ENCODE measurements around the gene CARMIL3. TPM values are rescaled to one million over a fixed set of nuclear protein-coding genes. Genes with fewer than 3 reads are reported as not detected.

The CARMIL3 gene
- total RNA-seq, 1 donor: not detected

DNA sequence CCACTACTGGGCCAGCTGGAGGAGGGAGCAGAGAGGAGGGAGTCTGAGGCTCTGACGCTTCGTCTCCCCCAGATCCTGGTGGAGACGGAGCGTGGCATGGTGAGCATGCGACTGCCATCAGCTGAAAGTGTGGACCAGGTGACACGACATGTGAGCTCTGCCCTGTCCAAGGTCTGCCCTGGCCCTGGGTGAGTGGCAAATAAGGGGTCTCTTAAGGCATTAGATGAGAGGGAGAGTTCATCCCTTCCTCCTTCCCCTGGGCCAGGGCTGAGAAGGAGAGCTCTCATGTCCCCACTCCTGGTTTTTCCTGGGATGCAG lies 2.5 kb downstream of the CARMIL3 start:
- TF ChIP-seq, protein P1, sequence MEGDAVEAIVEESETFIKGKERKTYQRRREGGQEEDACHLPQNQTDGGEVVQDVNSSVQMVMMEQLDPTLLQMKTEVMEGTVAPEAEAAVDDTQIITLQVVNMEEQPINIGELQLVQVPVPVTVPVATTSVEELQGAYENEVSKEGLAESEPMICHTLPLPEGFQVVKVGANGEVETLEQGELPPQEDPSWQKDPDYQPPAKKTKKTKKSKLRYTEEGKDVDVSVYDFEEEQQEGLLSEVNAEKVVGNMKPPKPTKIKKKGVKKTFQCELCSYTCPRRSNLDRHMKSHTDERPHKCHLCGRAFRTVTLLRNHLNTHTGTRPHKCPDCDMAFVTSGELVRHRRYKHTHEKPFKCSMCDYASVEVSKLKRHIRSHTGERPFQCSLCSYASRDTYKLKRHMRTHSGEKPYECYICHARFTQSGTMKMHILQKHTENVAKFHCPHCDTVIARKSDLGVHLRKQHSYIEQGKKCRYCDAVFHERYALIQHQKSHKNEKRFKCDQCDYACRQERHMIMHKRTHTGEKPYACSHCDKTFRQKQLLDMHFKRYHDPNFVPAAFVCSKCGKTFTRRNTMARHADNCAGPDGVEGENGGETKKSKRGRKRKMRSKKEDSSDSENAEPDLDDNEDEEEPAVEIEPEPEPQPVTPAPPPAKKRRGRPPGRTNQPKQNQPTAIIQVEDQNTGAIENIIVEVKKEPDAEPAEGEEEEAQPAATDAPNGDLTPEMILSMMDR (IDR thresholded peaks at IDR 0.05; ENCODE audit: insufficient read depth, low read depth, low read length): no peak
- no peak for DNase-seq (ENCODE audit: low read depth)

GRCh38 chr14:24054646-24055045 lies 2.8 kb downstream of the CARMIL3 start:
- DNase-seq (ENCODE audit: low read depth): no peak
- TF ChIP-seq, protein P1 (IDR thresholded peaks at IDR 0.05; ENCODE audit: insufficient read depth, low read depth, low read length): no peak
- no peak overlapping the region for H3K4me3 ChIP-seq (ENCODE audit: low read depth, low read length)

More for the DNA sequence above, 2.5 kb downstream of the CARMIL3 start:
- no peak overlapping the region for H3K4me3 ChIP-seq (ENCODE audit: low read depth, low read length)

DNA sequence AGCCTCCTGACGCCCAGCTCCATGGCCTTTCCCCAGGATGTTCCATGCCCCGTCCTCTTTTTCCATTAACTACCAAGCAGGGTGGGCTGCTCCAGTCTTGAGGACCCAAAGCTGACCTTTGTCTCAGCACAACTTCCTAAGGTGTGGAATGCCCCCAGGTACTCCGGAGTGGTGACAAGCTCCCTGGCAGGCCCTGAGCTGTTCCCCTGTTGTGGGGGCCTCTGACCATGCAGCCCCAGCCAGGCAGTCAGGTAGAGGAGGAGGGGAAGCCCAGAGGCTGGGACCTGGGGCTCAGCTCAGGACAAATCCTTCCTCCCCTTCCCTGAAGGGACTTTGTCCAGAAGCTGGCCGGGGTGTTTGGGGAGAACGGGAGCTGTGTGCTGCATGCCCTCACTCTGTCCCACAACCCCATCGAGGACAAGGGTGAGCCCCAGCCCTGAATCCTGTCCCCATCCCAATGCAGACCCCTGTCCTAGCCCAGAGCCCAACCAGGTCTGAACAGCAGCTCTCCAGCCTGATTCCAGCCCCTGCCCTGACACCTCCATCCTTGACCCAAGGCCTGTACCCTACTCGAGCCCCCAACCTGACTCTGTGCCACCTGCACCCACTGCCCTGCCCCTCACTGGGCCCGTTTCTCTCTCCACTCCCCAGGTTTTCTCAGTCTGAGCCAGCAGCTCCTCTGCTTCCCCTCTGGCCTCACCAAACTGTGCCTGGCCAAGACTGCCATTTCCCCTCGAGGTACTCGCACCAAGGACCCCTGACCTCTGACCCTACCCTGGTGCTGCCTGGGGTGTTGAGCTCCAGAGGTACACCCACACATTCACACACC lies 4.4 kb downstream of the CARMIL3 start:
- no peak overlapping the region for H3K4me3 ChIP-seq (ENCODE audit: low read depth, low read length)
- no peak for DNase-seq (ENCODE audit: low read depth)
- TF ChIP-seq, protein P1 (IDR thresholded peaks at IDR 0.05; ENCODE audit: insufficient read depth, low read depth, low read length): no peak

GRCh38 chr14:24056800-24057184 lies 5.0 kb downstream of the CARMIL3 start:
- TF ChIP-seq, protein P1 (IDR thresholded peaks at IDR 0.05; ENCODE audit: insufficient read depth, low read depth, low read length): no peak
- no peak for DNase-seq (ENCODE audit: low read depth)
- no peak overlapping the region for H3K4me3 ChIP-seq (ENCODE audit: low read depth, low read length)

DNA sequence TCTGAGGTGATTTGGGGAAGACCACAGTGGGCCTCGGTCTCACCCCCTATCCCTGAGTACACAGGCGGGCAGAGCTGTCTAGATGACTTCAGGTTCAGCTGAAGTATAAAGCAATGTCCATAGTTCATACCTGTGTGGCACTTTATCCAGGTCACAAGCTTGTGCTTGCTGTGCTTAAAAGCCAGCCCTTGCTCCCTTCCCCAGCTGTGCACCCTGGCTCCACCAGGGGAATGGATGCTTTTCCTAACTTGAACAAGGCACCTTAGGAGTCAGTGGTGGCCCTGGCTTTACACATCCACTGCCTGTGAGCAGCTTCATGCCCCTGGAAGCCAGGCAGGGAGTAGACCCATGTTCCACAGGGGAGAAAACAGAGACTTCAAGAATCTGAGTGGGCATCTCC lies 5.5 kb downstream of the CARMIL3 start:
- TF ChIP-seq, protein P1 (IDR thresholded peaks at IDR 0.05; ENCODE audit: insufficient read depth, low read depth, low read length): no peak
- no peak for DNase-seq (ENCODE audit: low read depth)
- H3K4me3 ChIP-seq (ENCODE audit: low read depth, low read length): no peak overlapping the region

GRCh38 chr14:24057867-24058259 lies 6.1 kb downstream of the CARMIL3 start:
- H3K4me3 ChIP-seq (ENCODE audit: low read depth, low read length): no peak overlapping the region
- TF ChIP-seq, protein P1 (IDR thresholded peaks at IDR 0.05; ENCODE audit: insufficient read depth, low read depth, low read length): no peak
- no peak for DNase-seq (ENCODE audit: low read depth)
